Tibial nerve (tissue), 4 donors: ENCODE data around the gene EXT2.

Source experiments
- CTCF ChIP-seq, 5 experiments: fragments of 200-600 bp in 3 of 5; fragments of 450-650 bp in 2 of 5; sonication (generic) in 3 of 5; IDR thresholded peaks; one replicate each; pipeline ENCODE4 v1.5.1; 2016 to 2019; ENCODE audit warnings: antibody characterized with exemption in 5 of 5, mild to moderate bottlenecking in 3 of 5, moderate library complexity in 2 of 5
- EP300 ChIP-seq, 2 donors: sonication (generic); formaldehyde crosslinking; IDR thresholded peaks; one replicate each; pipeline ENCODE4 v1.6.1; 2017; ENCODE audit warnings: antibody characterized with exemption in 2 of 2, mild to moderate bottlenecking in 1 of 2
- POLR2A ChIP-seq, 2 donors: fragments of 450-650 bp; IDR thresholded peaks; one replicate each; pipeline ENCODE4 v1.6.1; 2017; ENCODE audit warnings: antibody characterized with exemption in 2 of 2, mild to moderate bottlenecking in 2 of 2, moderate library complexity in 2 of 2

GRCh38 chr11:44058275-44058674 is 37.2 kb upstream of the EXT2 start:
- TF ChIP-seq POLR2A (IDR thresholded peaks at IDR 0.05): no peak
- TF ChIP-seq EP300 (IDR thresholded peaks at IDR 0.05): no peak
- TF ChIP-seq CTCF (IDR thresholded peaks at IDR 0.05): no peak
